SKM-1 treated with dmso at 0.1 percent for 144 hours (cell line): ENCODE measurements around the gene CHRM2.

Source experiments
- DNase-seq: peaks from one replicate; lab custom pipeline; 2025; ENCODE audit not compliant: unreplicated experiment; lab: John Stamatoyannopoulos, UW

CHRM2 gene

DNA sequence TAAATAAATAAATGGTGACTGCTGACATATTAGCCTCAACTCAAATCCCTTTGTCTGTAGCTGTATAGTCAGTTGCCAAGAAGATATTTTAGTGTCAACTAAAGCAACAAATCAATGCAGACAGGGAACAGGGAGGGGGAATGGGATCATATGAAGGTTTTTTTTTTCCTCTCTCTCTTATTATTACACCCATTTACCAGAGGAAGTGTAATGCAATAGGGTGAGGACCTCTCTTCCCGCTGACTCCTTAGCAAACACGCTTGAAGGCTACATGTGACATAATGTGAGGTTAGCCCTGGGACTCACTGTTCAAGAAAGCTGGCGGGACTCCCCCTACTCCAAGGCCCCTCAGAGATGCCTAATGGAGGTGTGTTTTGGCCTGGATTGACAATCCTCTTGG is 88.2 kb downstream of the CHRM2 start:
- no peak for DNase-seq

DNA sequence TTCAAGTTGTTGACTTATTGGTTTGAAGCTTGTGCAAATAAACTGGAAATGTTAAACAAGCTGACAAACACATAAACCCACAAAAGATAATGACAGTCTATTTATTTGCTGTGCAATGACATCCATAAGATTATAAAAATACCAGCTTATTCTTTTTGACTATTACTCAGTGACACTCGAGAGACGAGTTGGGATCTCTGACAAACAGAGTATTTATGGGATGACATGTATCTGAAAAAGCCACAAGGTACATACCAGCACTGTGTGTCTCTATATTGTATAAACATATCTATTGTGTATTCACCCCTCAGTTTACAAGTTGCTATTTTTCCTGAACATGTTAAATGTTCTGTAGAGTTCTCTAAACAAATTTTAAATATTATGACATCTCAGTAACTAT is 88.9 kb downstream of the CHRM2 start:
- no peak for DNase-seq

DNA sequence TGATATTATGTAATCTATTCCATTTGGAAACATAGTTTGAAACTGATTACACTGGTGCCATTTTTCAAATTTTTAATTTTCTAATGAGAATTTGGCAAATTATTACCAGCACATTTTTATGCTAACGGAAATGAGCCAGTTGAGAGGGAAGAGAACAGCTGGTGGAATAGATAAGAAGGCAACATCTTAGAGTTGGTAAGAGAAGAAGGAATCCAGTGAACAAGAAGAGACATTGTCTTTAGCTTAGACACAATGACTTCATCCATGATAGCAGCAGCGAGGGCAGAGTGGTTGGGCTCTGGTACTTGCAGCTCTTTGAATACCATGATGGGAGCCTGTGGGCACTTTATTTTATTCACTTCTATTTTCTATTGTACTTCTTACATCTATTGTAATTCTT is 89.6 kb downstream of the CHRM2 start:
- no peak for DNase-seq

DNA sequence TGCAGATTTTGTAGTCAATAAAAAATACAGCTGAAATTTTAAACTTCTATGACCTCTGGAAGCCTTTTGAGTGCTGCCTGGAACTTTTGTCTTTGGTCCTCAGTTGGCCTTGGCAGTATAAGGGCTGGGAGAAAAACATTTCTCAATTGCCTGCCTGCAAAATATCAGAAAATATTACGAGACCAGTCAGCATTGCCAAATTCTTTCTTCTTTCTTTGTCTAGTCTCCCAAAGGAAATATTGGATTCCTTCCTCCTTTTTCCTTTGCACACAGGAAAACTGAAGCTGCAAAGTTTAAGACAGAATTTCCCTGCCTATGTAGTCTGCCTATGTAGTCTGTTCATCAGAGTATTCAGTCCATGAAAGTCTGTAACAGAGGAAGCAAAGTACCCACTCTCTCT is 95.9 kb downstream of the CHRM2 start:
- no peak for DNase-seq

DNA sequence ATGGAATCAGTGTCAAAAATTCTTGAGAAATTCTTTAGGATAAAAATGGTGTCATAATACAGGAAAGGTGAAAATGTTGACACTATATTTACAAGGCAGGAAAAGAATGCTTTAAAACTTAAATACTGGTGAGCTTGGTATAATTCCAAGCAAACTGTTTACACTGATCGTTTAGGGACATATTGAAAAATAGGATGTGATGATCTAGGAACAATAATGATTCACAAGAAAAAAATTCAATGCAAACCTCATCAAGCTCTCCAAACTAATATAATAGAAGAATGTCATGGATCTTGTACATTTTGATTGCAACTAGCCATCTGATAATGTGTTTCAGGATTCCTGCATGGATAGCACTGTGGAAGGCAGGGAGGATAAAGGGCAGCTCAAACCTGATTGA is 98.4 kb downstream of the CHRM2 start:
- no peak for DNase-seq

DNA sequence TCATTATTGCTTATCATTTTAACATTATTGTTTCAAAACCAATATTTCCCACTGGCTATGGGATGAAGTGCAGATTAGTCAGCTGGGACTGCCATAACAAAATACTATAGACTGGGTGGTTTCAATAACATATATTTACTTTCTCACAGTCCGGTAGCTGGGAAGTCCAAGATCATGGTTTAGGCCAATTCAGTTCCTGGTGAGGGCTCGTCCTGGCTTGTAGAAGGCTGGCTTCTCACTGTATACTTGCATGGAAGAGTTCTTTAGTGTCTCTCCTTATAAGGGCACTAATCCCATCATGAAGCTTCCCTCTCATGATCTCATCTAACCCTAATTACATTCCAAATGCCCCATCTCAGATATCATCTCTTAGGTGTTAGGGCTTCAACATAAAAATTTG is 101.3 kb downstream of the CHRM2 start:
- no peak for DNase-seq

DNA sequence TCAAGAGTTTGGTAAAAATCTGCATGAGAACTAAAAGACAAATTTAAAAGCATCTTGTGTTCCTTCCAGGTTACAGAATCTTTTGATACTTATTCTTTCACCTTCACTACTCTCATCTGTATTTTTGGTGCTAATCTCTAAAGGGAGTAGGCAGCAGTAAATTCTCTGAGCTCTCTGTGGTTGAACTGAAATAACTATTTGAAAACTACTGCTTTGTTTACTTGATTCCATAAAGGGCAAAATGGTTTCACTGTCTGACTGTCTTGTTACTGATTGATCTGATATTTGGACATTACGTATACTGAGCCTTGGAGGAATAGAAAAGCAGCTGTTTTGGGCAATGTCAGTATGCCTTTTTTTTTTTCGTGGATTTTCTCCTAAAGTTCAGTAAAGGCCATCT is 103.3 kb downstream of the CHRM2 start:
- DNase-seq, result no peak

DNA sequence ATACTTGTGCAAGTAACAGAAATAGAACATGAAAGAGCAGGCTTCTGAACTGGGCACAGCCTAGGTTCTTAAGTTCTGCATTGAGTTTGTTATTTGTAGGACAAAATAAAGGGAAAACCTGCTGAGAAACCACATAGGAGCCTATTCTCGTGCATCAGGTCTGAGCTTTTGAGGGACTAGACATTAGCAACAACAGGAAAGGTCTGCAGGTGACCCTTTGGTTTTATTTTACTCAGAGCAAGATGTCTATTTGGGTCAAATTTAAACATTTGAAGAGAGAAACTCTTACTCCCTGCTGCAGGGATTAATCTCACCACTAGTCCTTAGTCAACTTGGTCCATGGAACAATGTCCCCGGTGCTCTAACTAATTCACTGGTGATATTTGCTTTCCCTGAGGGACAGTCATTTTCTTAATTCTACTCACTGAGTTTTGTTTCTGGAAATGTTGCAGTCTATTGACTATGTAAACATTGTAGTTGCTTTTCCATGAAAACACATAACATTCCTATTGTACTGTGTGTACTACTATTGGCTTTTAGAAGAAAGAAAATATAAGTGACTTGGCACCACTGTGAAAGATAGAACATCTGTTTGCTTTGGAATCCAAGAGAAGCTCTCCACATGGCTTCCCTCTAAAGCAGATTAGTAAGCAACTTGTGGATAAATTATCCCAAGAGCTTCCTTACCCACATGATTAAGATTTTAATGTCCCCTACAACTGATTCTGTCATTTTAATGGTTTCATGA is 108.2 kb downstream of the CHRM2 start:
- no peak for DNase-seq

DNA sequence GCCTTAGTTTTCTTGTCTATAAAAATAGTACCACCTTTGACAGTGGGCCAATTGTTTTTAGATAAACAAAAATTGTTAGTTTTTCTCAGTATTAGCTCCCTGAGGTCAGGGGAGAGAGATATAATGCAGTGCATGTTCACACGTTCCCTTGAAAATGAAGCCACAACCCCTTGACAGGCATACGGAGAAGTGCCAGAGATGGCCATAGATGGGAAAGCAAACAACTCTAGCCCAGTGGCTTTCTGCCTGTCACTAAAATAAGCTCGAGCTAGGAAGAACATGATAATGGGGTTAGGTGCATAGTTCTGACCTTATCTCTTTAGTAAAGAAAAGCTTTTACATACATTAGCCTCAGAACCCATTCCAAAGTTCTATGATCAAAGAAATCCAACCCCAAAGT is 124.9 kb downstream of the CHRM2 start:
- no peak for DNase-seq

DNA sequence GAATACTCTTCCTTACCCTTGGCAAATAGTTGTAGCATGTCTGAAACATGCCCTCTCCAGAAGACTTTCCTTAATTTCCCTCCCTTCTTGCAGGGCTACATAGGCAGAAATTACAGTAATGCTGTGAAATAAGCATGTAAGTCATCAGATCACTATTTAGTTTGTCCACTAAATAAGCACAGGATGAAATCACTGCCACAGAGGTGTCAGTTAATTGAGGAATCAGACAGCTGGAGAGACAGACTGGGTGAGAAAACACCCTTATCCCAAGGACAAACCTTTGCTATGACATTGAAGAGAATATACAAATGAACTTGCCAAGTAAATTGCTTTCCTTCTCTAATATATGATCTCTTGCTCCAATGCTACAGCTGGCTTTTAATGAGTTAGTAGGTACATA is 129.3 kb downstream of the CHRM2 start:
- no peak for DNase-seq

DNA sequence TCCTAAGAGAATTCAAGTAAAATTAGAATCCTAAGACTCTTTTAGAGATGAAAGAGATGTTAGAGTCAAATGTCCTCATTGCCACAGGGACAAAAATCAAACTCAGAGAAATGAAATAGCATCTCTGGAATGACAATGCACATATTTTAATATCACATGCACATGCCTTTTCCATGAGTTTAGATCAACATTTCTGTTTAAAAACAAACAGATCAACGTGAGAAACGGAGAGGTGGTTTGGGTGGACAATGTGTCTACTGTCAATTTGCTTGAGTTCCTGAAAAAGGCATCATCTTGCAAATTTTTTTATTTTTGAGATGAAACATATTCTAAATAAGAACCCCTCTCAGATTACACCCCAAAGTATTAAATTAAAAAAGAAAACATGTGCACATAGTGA is 130.0 kb downstream of the CHRM2 start:
- DNase-seq, result no peak

DNA sequence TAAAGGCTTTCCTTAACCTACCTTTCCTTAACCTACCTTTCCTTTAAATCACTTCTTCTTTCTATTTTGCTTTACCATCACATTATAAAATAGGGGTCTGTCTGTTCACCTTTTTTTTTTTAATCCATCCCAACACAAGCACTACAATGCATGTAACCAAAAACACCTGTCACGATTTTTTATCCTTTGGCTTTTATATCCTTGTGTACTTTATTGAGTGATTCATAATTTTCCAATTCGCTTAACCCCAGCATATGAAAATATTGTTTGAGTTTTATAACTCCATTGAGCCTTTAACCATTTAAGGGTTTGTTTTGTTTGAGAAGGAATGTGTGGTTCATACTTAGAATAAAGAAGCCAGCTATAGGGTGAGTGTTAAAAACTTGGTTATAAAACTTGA is 132.2 kb downstream of the CHRM2 start:
- DNase-seq, result no peak

DNA sequence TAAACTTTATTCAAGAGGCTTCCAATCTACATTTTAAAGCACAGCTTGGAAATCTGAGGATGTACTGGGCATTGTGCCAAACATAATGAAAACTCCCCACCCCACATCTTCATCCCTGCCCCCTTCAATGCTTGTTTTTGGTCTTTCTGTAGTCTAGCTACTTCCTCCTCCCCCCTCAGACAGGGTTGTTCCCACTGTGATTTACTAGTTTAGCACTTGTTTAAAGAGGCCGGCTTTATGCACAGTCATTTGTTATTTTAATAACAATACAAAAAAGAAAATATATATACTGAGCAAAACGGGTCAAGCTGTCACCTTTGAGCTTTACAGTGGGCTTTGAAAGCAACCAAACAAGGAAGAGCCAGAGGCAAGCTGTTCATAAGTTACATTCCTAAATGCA is 132.6 kb downstream of the CHRM2 start:
- DNase-seq, result no peak

DNA sequence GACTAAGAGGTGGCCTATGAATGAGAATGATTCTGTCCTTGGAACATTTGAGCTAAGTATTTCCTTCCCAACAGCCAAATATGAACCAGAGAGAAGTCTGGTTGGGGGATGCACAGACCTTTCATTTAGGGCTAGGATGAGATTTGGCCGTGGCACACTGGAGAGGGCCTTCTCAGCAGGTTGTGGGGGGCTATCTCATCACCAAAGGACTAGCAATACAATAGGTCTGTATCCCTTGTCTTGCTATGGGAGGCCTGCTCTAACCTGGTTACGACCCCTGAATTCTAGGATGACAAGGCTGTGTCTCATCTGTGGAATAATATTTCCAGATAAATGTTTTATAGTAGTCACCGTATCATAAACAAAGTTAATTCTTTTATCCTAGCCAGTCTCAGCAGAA is 133.0 kb downstream of the CHRM2 start:
- no peak for DNase-seq

DNA sequence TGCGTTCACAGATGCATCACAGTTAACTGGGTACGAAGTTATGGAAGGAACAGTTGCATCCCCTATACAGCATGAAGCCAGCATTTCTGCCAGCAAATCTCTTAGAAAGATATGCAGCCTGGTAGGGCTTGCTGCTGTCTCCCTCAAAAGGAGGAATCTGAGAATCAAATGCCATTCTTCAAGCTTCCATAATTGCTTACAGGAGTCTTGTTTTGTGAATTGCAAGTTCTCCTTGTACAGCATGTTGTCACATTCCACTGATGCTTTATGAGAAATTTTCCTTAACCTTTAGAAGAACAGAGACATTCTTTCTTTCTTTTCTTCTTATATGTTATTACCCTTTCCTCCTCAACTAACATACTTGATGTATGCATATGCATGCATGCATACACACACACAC is 134.6 kb downstream of the CHRM2 start:
- DNase-seq, result no peak

DNA sequence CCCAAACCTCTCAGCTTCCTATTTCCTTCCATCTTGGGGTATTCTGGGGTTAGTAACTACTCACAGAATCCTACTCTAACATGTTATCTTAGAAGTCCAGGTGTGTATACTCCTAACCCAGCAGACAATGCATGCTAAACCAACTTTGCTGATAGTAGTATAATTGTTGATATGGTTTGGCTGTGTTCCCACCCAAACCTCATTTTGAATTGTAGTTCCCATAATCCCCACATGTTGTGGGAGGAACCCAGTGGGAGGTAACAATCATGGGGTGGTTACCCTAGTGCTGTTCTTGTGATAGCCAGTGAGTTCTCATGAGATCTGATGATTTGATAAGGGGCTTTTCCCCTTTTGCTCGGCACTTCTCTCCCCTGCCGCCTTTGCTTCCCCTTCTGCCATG is 135.1 kb downstream of the CHRM2 start:
- DNase-seq, result no peak

DNA sequence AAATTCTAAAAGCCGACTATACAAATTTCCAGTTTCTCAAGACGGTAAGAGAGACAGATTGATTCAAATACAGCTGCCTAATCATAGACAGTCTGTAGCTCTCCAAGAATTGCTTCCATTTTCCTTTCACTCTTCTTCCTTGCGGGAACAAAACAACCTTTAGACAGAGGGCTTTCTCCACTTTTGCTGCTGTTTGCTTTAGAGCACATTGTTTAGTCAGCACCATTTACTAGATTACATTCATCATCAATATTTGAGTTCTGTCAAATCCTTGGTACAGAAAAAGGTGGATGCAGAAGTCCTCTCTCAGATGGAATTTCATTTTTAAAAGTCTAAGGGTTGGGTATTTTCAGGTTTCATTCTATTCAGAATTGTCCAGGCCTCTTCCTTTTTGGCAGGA is 137.4 kb downstream of the CHRM2 start:
- no peak for DNase-seq

DNA sequence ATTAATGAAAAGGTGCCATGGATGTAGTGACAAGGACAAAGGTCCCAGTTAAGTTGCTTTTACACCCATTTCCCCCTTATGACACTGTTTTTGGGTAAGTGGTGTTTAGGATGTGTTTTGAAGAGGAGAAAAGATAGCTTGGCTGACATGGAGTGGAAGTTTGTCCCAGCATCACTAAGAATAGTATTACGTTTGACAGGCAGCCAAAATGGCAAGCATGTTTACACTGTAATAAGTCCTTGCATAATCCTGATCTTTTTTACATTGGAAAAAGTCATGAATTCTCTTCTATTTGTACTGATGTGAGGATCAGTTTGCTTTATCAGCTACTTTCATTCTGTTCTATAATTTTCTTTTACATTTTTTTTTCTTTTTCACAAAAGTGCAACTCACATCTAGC is 137.8 kb downstream of the CHRM2 start:
- DNase-seq, result no peak

DNA sequence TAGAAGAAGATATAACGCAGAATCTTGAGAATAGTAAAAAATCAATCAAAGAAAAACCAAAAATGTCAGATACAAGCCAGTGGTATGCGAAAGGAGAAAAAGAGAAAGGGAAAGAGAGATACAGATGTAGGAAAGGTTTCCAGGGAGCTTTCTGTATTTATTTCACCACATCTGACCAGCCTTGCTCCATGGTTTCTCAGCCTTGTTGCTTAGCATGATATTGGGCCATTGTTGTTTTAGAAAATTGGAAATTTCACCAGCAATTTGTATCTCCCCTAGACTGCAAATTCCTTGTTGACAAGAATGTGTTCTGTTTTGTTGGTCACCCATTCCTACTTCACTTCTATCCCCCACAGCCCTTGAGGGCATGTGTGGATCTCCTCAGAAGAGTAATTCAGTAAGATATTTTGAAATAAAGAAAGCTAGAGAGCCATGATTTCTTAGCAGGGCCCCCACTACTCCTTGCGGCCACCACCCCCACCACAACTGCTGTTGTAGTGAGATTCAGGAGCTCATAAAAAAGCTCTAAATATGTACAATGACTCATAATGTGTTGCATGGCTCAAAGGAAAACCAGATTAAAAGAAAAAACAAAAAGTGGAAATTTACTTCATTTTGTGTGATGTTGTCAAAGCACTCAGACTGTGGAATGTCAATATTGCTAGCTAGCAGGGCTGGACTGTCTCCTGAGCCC is 138.7 kb downstream of the CHRM2 start:
- no peak for DNase-seq

DNA sequence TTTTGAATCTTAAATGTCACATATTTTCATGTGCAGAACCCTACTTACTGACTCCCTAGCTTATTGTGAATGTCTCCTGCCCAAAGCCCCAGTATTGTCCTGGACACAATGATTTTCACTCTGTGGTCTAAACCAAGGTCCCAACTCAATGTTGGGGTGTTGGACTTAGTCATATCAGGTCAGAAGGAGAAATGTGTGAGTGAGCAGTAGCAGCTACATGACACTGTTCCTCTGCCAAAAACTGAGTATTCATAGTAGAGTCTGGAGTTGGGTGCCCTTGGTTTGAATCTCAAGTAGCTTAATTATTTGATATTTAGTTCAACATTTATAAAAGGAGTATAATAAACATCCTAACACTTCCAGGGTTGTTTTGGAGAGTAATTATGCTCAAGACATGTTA is 141.0 kb downstream of the CHRM2 start:
- DNase-seq, result no peak

DNA sequence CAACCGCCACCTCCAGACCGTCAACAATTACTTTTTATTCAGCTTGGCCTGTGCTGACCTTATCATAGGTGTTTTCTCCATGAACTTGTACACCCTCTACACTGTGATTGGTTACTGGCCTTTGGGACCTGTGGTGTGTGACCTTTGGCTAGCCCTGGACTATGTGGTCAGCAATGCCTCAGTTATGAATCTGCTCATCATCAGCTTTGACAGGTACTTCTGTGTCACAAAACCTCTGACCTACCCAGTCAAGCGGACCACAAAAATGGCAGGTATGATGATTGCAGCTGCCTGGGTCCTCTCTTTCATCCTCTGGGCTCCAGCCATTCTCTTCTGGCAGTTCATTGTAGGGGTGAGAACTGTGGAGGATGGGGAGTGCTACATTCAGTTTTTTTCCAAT is 146.6 kb downstream of the CHRM2 start:
- no peak for DNase-seq

DNA sequence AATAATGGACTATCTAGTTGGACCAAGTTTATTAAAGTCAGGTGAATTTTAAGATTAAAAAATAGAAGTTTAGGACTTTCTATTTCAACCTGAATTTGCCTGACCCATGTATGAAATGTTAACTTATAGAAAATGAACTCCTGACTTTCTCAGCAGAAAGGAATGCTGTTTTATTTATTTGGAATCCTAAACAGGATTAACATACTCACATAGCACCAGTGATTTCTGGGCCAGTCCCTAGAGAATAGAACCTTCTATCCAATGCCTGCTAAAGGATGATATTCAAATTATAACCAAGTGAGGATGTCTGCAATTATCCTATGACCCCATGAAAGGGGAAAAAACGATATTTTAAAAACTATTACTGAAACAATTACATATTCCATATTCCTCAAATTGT is 148.8 kb downstream of the CHRM2 start:
- DNase-seq, result no peak

DNA sequence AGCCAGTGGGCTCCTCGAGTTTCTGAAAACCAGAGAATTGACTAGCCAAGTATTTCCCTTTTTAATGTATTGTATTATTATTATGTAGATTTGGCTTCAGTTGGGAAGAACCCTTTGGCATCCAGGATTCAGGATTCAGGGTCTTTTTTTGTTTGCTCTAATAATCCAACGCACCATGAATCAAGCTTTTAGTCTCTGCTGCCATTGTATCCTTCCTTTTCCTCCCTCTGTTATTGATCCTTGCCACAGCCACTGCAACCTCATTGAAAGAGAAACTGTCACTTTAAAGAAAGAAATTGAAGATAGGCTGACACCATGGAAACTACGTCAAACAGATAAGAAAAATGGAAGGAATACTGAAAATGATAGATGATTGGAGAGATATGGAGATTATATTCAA is 150.0 kb downstream of the CHRM2 start:
- no peak for DNase-seq
